ENCODE data around the gene PARD3.

DNA sequence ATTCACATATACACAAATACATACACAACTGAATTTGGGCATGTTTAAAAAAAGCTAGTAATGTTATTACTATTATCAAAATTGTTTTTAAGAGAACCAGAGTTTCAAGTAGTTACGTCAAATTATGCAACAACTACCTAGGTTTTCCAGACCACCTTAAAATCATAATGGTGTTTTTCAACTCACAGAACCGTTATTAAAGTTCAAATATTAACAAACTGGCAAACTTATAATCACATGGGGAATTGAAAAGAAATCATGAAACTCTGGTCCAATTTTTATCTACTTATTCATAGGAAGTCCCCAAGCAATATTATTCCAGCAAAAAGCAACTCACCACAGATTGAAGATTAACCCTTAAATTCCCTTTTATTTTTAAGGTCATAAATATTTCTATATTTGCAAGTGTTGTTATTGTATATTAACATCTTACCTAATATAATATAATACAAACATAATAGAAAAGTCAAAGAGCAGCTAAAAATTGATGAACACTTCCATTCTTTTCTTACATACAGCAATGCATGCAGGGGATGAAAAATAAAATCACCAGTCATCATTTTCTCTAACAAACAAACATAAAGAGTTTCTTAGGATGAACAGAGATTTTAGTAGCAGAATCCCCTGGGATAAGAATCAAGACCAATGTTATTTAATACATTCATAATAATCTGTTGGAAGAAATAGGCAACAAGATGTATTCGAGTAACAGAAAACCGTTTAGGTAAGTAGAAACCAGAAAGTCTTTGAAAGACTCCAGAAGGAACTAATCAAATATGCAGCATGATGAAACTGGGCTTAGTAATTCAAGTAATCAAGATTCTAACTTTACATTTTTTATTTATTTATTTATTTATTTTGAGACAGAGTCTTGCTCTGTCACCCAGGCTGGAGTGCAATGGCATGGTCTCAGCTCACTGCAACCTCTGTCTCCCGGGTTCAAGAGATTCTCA lies 391.1 kb downstream of the PARD3 start:
- TF ChIP-seq, protein P1, sequence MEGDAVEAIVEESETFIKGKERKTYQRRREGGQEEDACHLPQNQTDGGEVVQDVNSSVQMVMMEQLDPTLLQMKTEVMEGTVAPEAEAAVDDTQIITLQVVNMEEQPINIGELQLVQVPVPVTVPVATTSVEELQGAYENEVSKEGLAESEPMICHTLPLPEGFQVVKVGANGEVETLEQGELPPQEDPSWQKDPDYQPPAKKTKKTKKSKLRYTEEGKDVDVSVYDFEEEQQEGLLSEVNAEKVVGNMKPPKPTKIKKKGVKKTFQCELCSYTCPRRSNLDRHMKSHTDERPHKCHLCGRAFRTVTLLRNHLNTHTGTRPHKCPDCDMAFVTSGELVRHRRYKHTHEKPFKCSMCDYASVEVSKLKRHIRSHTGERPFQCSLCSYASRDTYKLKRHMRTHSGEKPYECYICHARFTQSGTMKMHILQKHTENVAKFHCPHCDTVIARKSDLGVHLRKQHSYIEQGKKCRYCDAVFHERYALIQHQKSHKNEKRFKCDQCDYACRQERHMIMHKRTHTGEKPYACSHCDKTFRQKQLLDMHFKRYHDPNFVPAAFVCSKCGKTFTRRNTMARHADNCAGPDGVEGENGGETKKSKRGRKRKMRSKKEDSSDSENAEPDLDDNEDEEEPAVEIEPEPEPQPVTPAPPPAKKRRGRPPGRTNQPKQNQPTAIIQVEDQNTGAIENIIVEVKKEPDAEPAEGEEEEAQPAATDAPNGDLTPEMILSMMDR (conservative IDR thresholded peaks at IDR 0.05; ENCODE audit: low read depth, low read length) = no peak
- no peak for TF ChIP-seq EZH2 (IDR thresholded peaks at IDR 0.05; ENCODE audit: low read length, unreplicated experiment)
- no peak for TF ChIP-seq EZH2phosphoT487 (IDR thresholded peaks at IDR 0.05; ENCODE audit: borderline replicate concordance, low read length)
